Mononuclear cell (primary cell): Measurements from ENCODE around the gene FAAP24. TPM values are rescaled to one million over a fixed set of nuclear protein-coding genes. Genes with fewer than 3 reads are reported as not detected.
"Not testable (repeated sequence)": the region's sequence is repeated elsewhere in the genome, so short reads cannot be mapped to it uniquely, and the experiment has no call there.

Experiments
- H3K27me3 ChIP-seq: 2 replicates; pipeline ENCODE4 v1.6.0; 2011; ENCODE audit warnings: low read length, control low read depth; ENCODE audit not compliant: insufficient read depth
- H3K4me1 ChIP-seq: 2 replicates; pipeline ENCODE4 v1.5.1; 2011; ENCODE audit warnings: mild to moderate bottlenecking, low read length, control low read depth; ENCODE audit not compliant: insufficient read depth
- H3K4me3 ChIP-seq: 2 replicates; pipeline ENCODE4 v1.5.1; 2011; ENCODE audit warnings: mild to moderate bottlenecking, low read length, moderate library complexity
- H3K9me3 ChIP-seq: 2 replicates; pipeline ENCODE4 v1.5.1; 2011; ENCODE audit warnings: low read depth, mild to moderate bottlenecking, control low read depth, low read length
- total RNA-seq: library from RNA; depleted of rRNA; stranded (reverse); fragments of >200 nt; gene quantifications from one replicate; pipeline ENCODE4 v1.2.3, GENCODE V29; 2012

FAAP24 gene
- total RNA-seq, 1 donor, result 0.42 TPM

GRCh38 chr19:32979807-32980206 lies 7.8 kb downstream of the FAAP24 start:
- not testable (repeated sequence) for H3K9me3 ChIP-seq

GRCh38 chr19:32982488-32982887 lies 10.4 kb downstream of the FAAP24 start:
- not testable (repeated sequence) for H3K27me3 ChIP-seq, H3K9me3 ChIP-seq, H3K4me3 ChIP-seq
- H3K4me1 ChIP-seq, result peaks cover 11% of the 10 kb centered on the region

More at GRCh38 chr19:32979807-32980206, 7.8 kb downstream of the FAAP24 start:
- not testable (repeated sequence) for H3K4me3 ChIP-seq, H3K27me3 ChIP-seq
- peaks cover 25% of the 10 kb centered on the region for H3K4me1 ChIP-seq

GRCh38 chr19:32988254-32988653 lies 16.2 kb downstream of the FAAP24 start:
- not testable (repeated sequence) for H3K4me3 ChIP-seq, H3K4me1 ChIP-seq, H3K9me3 ChIP-seq, H3K27me3 ChIP-seq

GRCh38 chr19:32988724-32989123 lies 16.7 kb downstream of the FAAP24 start:
- H3K4me3 ChIP-seq, result no peak overlapping the region
- H3K9me3 ChIP-seq, result no peaks in the 10 kb centered on the region
- H3K27me3 ChIP-seq, result no peaks in the 10 kb centered on the region
- no peaks in the 10 kb centered on the region for H3K4me1 ChIP-seq

- H3K4me1 ChIP-seq, H3K27me3 ChIP-seq, H3K4me3 ChIP-seq, H3K9me3 ChIP-seq: not testable (repeated sequence)
Measured at GRCh38 chr19:32995966-32996365, 23.9 kb downstream of the FAAP24 start.

GRCh38 chr19:32997061-32997464 lies 25.0 kb downstream of the FAAP24 start:
- H3K4me1 ChIP-seq, H3K27me3 ChIP-seq, H3K9me3 ChIP-seq, H3K4me3 ChIP-seq: not testable (repeated sequence)

GRCh38 chr19:32997716-32998355 lies 25.8 kb downstream of the FAAP24 start:
- H3K4me1 ChIP-seq, result peaks cover 4% of the 10 kb centered on the region
- H3K4me3 ChIP-seq, result no peak overlapping the region
- H3K27me3 ChIP-seq, result no peaks in the 10 kb centered on the region
- no peaks in the 10 kb centered on the region for H3K9me3 ChIP-seq

- H3K9me3 ChIP-seq, result no peaks in the 10 kb centered on the region
- no peak overlapping the region for H3K4me3 ChIP-seq
- H3K27me3 ChIP-seq, result no peaks in the 10 kb centered on the region
- peaks cover 4% of the 10 kb centered on the region for H3K4me1 ChIP-seq
Measured at GRCh38 chr19:32998722-32999121, 26.7 kb downstream of the FAAP24 start.

GRCh38 chr19:33000510-33000909 lies 28.5 kb downstream of the FAAP24 start:
- no peak overlapping the region for H3K4me3 ChIP-seq
- H3K9me3 ChIP-seq, result no peaks in the 10 kb centered on the region
- H3K4me1 ChIP-seq, result peaks cover 4% of the 10 kb centered on the region
- H3K27me3 ChIP-seq, result no peaks in the 10 kb centered on the region

GRCh38 chr19:33000910-33001309 lies 28.9 kb downstream of the FAAP24 start:
- H3K4me3 ChIP-seq, result no peak overlapping the region

GRCh38 chr19:33002126-33002865 lies 30.3 kb downstream of the FAAP24 start:
- H3K27me3 ChIP-seq, H3K9me3 ChIP-seq, H3K4me1 ChIP-seq, H3K4me3 ChIP-seq: not testable (repeated sequence)

More at GRCh38 chr19:33000910-33001309, 28.9 kb downstream of the FAAP24 start:
- peaks cover 4% of the 10 kb centered on the region for H3K4me1 ChIP-seq
- no peaks in the 10 kb centered on the region for H3K9me3 ChIP-seq
- H3K27me3 ChIP-seq, result no peaks in the 10 kb centered on the region

GRCh38 chr19:33003424-33004024 lies 31.5 kb downstream of the FAAP24 start:
- H3K9me3 ChIP-seq, H3K4me1 ChIP-seq, H3K27me3 ChIP-seq, H3K4me3 ChIP-seq: not testable (repeated sequence)

GRCh38 chr19:33005440-33005839 lies 33.4 kb downstream of the FAAP24 start:
- H3K9me3 ChIP-seq, result no peaks in the 10 kb centered on the region

GRCh38 chr19:33008738-33009137 lies 36.7 kb downstream of the FAAP24 start:
- no peak overlapping the region for H3K4me3 ChIP-seq
- H3K9me3 ChIP-seq, result no peaks in the 10 kb centered on the region
- H3K27me3 ChIP-seq, result no peaks in the 10 kb centered on the region
- H3K4me1 ChIP-seq, result no peaks in the 10 kb centered on the region

More at GRCh38 chr19:33005440-33005839, 33.4 kb downstream of the FAAP24 start:
- Histone ChIP-seq H3K4me1 (peaks cover 3% of the 10 kb centered on the region), H3K4me3 (no peak overlapping the region), H3K27me3 (no peaks in the 10 kb centered on the region)

GRCh38 chr19:33010891-33011290 lies 38.8 kb downstream of the FAAP24 start:
- not testable (repeated sequence) for H3K4me3 ChIP-seq, H3K9me3 ChIP-seq, H3K27me3 ChIP-seq, H3K4me1 ChIP-seq
